HG03558 (cell line): ENCODE results near the gene SLC10A3.

Source experiments
- ATAC-seq: cut with Tn5 transposase; IDR thresholded peaks from one replicate; pipeline ENCODE4 v1.9.1; 2021; ENCODE audit warnings: moderate number of reproducible peaks; ENCODE audit not compliant: unreplicated experiment; ENCODE audit errors: extremely low read depth

Gene SLC10A3

GRCh38 chrX:154467556-154467955 is 22.9 kb downstream of the SLC10A3 start:
- ATAC-seq: no peak

- no peak for ATAC-seq
These were observed 23.5 kb downstream of the SLC10A3 start for GRCh38 chrX:154466907-154467306.

GRCh38 chrX:154466036-154466435 is 24.4 kb downstream of the SLC10A3 start:
- no peak for ATAC-seq

- no peak for ATAC-seq
These were observed 24.8 kb downstream of the SLC10A3 start for GRCh38 chrX:154465601-154466000.

GRCh38 chrX:154464806-154465365 is 25.5 kb downstream of the SLC10A3 start:
- ATAC-seq: no peak

GRCh38 chrX:154463611-154464220 is 26.7 kb downstream of the SLC10A3 start:
- no peak for ATAC-seq

GRCh38 chrX:154462396-154462795 is 28.0 kb downstream of the SLC10A3 start:
- ATAC-seq: no peak

- ATAC-seq: no peak
These were observed 30.1 kb downstream of the SLC10A3 start for GRCh38 chrX:154460326-154460725.

- ATAC-seq: no peak
These were observed 30.6 kb downstream of the SLC10A3 start for GRCh38 chrX:154459832-154460231.

GRCh38 chrX:154458954-154459778 is 31.3 kb downstream of the SLC10A3 start:
- no peak for ATAC-seq

GRCh38 chrX:154458116-154458953 is 32.1 kb downstream of the SLC10A3 start, which contains the start of gene PLXNA3:
Gene PLXNA3, plus strand, starts transcription at chrX:154458281. Its CDS starts 1,903 bp downstream, at chrX:154460184.
- ATAC-seq: no peak

- no peak for ATAC-seq
These were observed 32.8 kb downstream of the SLC10A3 start for GRCh38 chrX:154457491-154458115.

- ATAC-seq: no peak
These were observed 37.6 kb downstream of the SLC10A3 start for GRCh38 chrX:154452823-154453222.

GRCh38 chrX:154450312-154450711 is 40.1 kb downstream of the SLC10A3 start:
- no peak for ATAC-seq

- no peak for ATAC-seq
These were observed 40.8 kb downstream of the SLC10A3 start for GRCh38 chrX:154449618-154450017.

- no peak for ATAC-seq
These were observed 41.9 kb downstream of the SLC10A3 start for GRCh38 chrX:154448484-154448883.

- ATAC-seq: no peak
These were observed 44.0 kb downstream of the SLC10A3 start for GRCh38 chrX:154446430-154446829.

- ATAC-seq: no peak
These were observed 44.7 kb downstream of the SLC10A3 start for GRCh38 chrX:154445776-154446175.

GRCh38 chrX:154444755-154445246 is 45.6 kb downstream of the SLC10A3 start:
- no peak for ATAC-seq
